SK-N-SH (cell line): ENCODE measurements around the gene MUSK. TPM values are rescaled to one million over a fixed set of nuclear protein-coding genes. Genes with fewer than 3 reads are reported as not detected.

ENCODE experiments used
- CTCF ChIA-PET: fragments of 300-600, 350-600 bp; formaldehyde crosslinking; extraction: SDS; loops from one replicate; lab custom pipeline; 2021; lab: Yijun Ruan, JAX
- POLR2A ChIA-PET: fragments of 350-600 bp; sonication (Branson Sonifier 250); formaldehyde crosslinking; extraction: SDS; loops from one replicate; lab custom pipeline; 2020; ENCODE audit warnings: antibody characterized with exemption, inconsistent platforms; lab: Yijun Ruan, JAX
- DNase-seq: peaks from one replicate; pipeline ENCODE4 v3.0.0; 2012
- H2AFZ ChIP-seq: fragments of 200-600 bp; sonication (generic); 2 replicates; pipeline ENCODE4 v1.8.1; 2016; ENCODE audit warnings: antibody characterized with exemption, mild to moderate bottlenecking, low read depth
- H3F3A ChIP-seq: fragments of 200-600 bp; sonication (generic); replicated peaks from 2 replicates; pipeline ENCODE3; 2016; ENCODE audit warnings: antibody characterized with exemption, mild to moderate bottlenecking; ENCODE audit not compliant: insufficient read depth
- H3K27ac ChIP-seq, 2 experiments: fragments of 200-500 bp in 1 of 2; fragments of 200-600 bp in 1 of 2; sonication (Bioruptor generic) in 1 of 2; sonication (generic), shearing (Covaris generic) in 1 of 2; 2 replicates each; pipeline versions ENCODE4 v1.5.1 to v1.6.1; 2014 to 2016; ENCODE audit warnings: low read depth in 2 of 2, inconsistent platforms in 1 of 2, low read length in 1 of 2, mild to moderate bottlenecking in 1 of 2, mixed read lengths in 1 of 2
- H3K27me3 ChIP-seq: fragments of 200-600 bp; sonication (generic), shearing (Covaris generic); 2 replicates; pipeline ENCODE4 v1.6.1; 2016; ENCODE audit warnings: mixed run types; ENCODE audit not compliant: insufficient read depth
- H3K36me3 ChIP-seq, 2 experiments: fragments of 200-500 bp in 1 of 2; fragments of 200-600 bp in 1 of 2; sonication (Bioruptor generic) in 1 of 2; sonication (generic) in 1 of 2; replicated peaks in 1 of 2; 2 replicates each; pipeline versions ENCODE3 to v1.5.1; 2014 to 2016; ENCODE audit warnings: low read length in 1 of 2, mild to moderate bottlenecking in 1 of 2; ENCODE audit not compliant: insufficient read depth in 2 of 2, control insufficient read depth in 1 of 2
- H3K4me1 ChIP-seq, 2 experiments: fragments of 200-500 bp in 1 of 2; fragments of 200-600 bp in 1 of 2; sonication (Bioruptor generic) in 1 of 2; sonication (generic), shearing (Covaris generic) in 1 of 2; 2 replicates each; pipeline versions ENCODE4 v1.5.1 to v1.6.1; 2014 to 2016; ENCODE audit warnings: low read depth in 1 of 2, low read length in 1 of 2, mixed run types in 1 of 2; ENCODE audit not compliant: insufficient read depth in 2 of 2, control insufficient read depth in 1 of 2
- H3K4me2 ChIP-seq: fragments of 200-600 bp; sonication (generic), shearing (Covaris generic); 2 replicates; pipeline ENCODE4 v1.6.1; 2017; ENCODE audit warnings: mixed run types
- H3K4me3 ChIP-seq, 2 experiments: fragments of 200-500 bp in 1 of 2; fragments of 200-600 bp in 1 of 2; sonication (Bioruptor generic) in 1 of 2; sonication (generic), shearing (Covaris generic) in 1 of 2; 2 replicates each; pipeline versions ENCODE4 v1.5.1 to v1.8.1; 2014 to 2016; ENCODE audit warnings: low read depth in 2 of 2, inconsistent platforms in 1 of 2, low read length in 1 of 2, mild to moderate bottlenecking in 1 of 2, mixed read lengths in 1 of 2, moderate library complexity in 1 of 2
- H3K79me2 ChIP-seq: fragments of 200-600 bp; sonication (generic); 2 replicates; pipeline ENCODE4 v1.8.1; 2017; ENCODE audit warnings: mild to moderate bottlenecking; ENCODE audit not compliant: insufficient read depth
- H3K9ac ChIP-seq: fragments of 200-600 bp; sonication (generic); 2 replicates; pipeline ENCODE4 v1.6.1; 2017; ENCODE audit warnings: mixed run types
- H3K9me2 ChIP-seq: fragments of 200-600 bp; sonication (generic); 2 replicates; pipeline ENCODE4 v1.6.1; 2017; ENCODE audit warnings: mixed run types
- H3K9me3 ChIP-seq: fragments of 200-600 bp; sonication (generic); 2 replicates; pipeline ENCODE4 v1.6.1; 2017; ENCODE audit warnings: mixed run types, mild to moderate bottlenecking, moderate library complexity
- H4K20me1 ChIP-seq: fragments of 200-600 bp; sonication (generic); 2 replicates; pipeline ENCODE4 v1.6.1; 2017; ENCODE audit warnings: mild to moderate bottlenecking, mixed run types; ENCODE audit not compliant: insufficient read depth
- CHD2 ChIP-seq: fragments of 150-350 bp; IDR thresholded peaks from 2 replicates; pipeline ENCODE4 v1.6.1; 2018; ENCODE audit warnings: low read length; ENCODE audit not compliant: partially characterized antibody
- CTCF ChIP-seq: fragments of 200-600 bp; sonication (generic); IDR thresholded peaks from 2 replicates; pipeline ENCODE4 v1.6.1; 2017; ENCODE audit warnings: antibody characterized with exemption, mild to moderate bottlenecking, moderate library complexity
- ELF1 ChIP-seq: IDR thresholded peaks from 2 replicates; pipeline ENCODE4 v1.4.0; 2012
- EP300 ChIP-seq, 2 experiments: IDR thresholded peaks; 2 replicates each; pipeline versions ENCODE4 v1.4.0 to v1.6.1; 2012; ENCODE audit warnings: borderline replicate concordance in 1 of 2, low read depth in 1 of 2, low read length in 1 of 2
- FOXJ3 ChIP-seq: sonication (generic); formaldehyde crosslinking; IDR thresholded peaks from 2 replicates; pipeline ENCODE4 v1.5.1; 2020; ENCODE audit warnings: mild to moderate bottlenecking, missing genetic modification reagents
- FOXM1 ChIP-seq: IDR thresholded peaks from 2 replicates; pipeline ENCODE4 v1.4.0; 2012; ENCODE audit warnings: low read depth, mild to moderate bottlenecking
- GATA2 ChIP-seq: sonication (generic); formaldehyde crosslinking; IDR thresholded peaks from 2 replicates; pipeline ENCODE4 v1.5.0; 2020; ENCODE audit warnings: mild to moderate bottlenecking, missing genetic modification reagents
- JUND ChIP-seq: IDR thresholded peaks from 2 replicates; pipeline ENCODE4 v1.4.0; 2012
- MXI1 ChIP-seq: IDR thresholded peaks from 2 replicates; pipeline ENCODE4 v1.6.1; 2012; ENCODE audit warnings: mild to moderate bottlenecking, low read depth, low read length, improper control_type of control experiment
- NRF1 ChIP-seq: IDR thresholded peaks from 2 replicates; pipeline ENCODE4 v1.6.1; 2012; ENCODE audit warnings: low read depth, mild to moderate bottlenecking, low read length
- PBX3 ChIP-seq: IDR thresholded peaks from 2 replicates; pipeline ENCODE4; 2012
- RAD21 ChIP-seq: IDR thresholded peaks from 2 replicates; pipeline ENCODE4 v1.6.1; 2012; ENCODE audit warnings: mild to moderate bottlenecking, low read length
- REST ChIP-seq: IDR thresholded peaks from 2 replicates; pipeline ENCODE4 v1.6.1; 2012; ENCODE audit warnings: mild to moderate bottlenecking, low read depth, low read length, moderate library complexity
- RFX5 ChIP-seq: IDR thresholded peaks from 2 replicates; pipeline ENCODE4 v1.6.1; 2012; ENCODE audit warnings: mild to moderate bottlenecking, improper control_type of control experiment, low read length
- SMC3 ChIP-seq: IDR thresholded peaks from 2 replicates; pipeline ENCODE4 v1.6.1; 2012; ENCODE audit warnings: low read depth, low read length, improper control_type of control experiment
- TCF12 ChIP-seq: IDR thresholded peaks from 2 replicates; pipeline ENCODE4 v1.4.0; 2012
- WGBS: methylation state at CpG from one replicate; pipeline ENCODE4 v1.1.6; 2017; ENCODE audit warnings: low lambda C conversion rate; 5-methylcytosine and 5-hydroxymethylcytosine counted together
- polyA plus RNA-seq, 3 experiments: library from polyadenylated mRNA; depleted of rRNA; stranded (reverse); fragments of >200 nt; gene quantifications; 2 replicates each; pipeline ENCODE4 v1.2.3, GENCODE V29; 2012

The MUSK gene
- polyA plus RNA-seq, 1 of the 3 experiments (the other 2 are of a cell fraction), result not detected

DNA sequence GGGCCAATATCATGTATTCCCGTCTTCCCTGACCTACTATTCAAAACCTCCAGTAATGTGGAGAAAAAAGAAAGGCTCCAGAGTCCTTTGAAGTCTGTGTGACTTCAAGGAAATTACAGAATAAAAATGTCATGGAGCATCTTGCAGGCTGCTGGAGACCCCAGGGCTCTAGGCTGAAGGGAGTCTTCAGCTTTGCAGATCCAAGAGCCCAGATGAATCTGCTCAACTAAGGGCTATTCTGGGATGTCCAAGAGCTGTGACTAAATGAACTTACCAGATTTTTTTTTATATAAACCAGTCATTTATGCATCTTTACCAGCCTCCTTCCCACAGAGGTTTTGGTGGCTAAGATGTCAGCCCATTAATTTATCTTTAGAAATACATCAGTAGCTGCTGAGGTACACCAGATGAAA is 167.3 kb downstream of the MUSK start:
- Histone ChIP-seq H2AFZ (peak overlapping the region; percentile 63; the same call in 1 of the 2 replicates), H3K9me3 (no peaks in the 10 kb centered on the region), H3K27me3 (no peaks in the 10 kb centered on the region), H3K79me2 (no peaks in the 10 kb centered on the region), H3K36me3 (no peaks in the 10 kb centered on the region), H3F3A (peaks cover 5% of the 10 kb centered on the region), H3K9me2 (no peaks in the 10 kb centered on the region), H3K4me3 (no peak overlapping the region), H4K20me1 (no peaks in the 10 kb centered on the region), H3K27ac (peak overlapping the region; percentile 53 to 67; a peak in 3 of 4 replicates), H3K4me2 (0 out of 2 replicates have a peak overlapping the region, but pooled peaks have one; percentile 25), H3K4me1 (peaks cover 0 to 16% of the 10 kb centered on the region in 2 experiments; a peak in 2 of 4 replicates), H3K9ac (no peak overlapping the region)
- 75% methylated on average over 1 of the region's 1 CpG for WGBS
- ChIA-PET POLR2A (no interaction called here), CTCF (interaction anchor here (0.7 to 0.9 kb wide), 2 partner anchors 22 to 233 kb away, joined by 3 read pairs; no protein-coding TSS in a partner anchor)
- no peak for DNase-seq
- TF ChIP-seq GATA2 (CRISPR knock-in tag), result no peak
- 0 out of 4 replicates have a peak, but pooled peaks of 1 of the 2 experiments have one; percentile 14 for TF ChIP-seq EP300 (IDR thresholded peaks at IDR 0.05; ENCODE audit: borderline replicate concordance in 1 of 2, low read depth in 1 of 2, low read length in 1 of 2)
- no peak for TF ChIP-seq REST
- peak; percentile 20; the same call in 1 of the 2 replicates for TF ChIP-seq TCF12
- 0 out of 2 replicates have a peak, but pooled peaks have one; percentile 15 for TF ChIP-seq PBX3

GRCh38 chr9:110837401-110838005 is 168.9 kb downstream of the MUSK start:
- peaks cover 0 to 16% of the 10 kb centered on the region in 2 experiments; a peak in 2 of 4 replicates for H3K4me1 ChIP-seq
- CTCF ChIA-PET, result interaction anchor here (1.0 kb wide), 1 partner anchor 214 kb away, joined by 4 read pairs; no protein-coding TSS in a partner anchor
- H3F3A ChIP-seq, result peaks cover 5% of the 10 kb centered on the region
- no peak for TF ChIP-seq EP300 (IDR thresholded peaks at IDR 0.05; ENCODE audit: borderline replicate concordance in 1 of 2, low read depth in 1 of 2, low read length in 1 of 2)
- TF ChIP-seq RAD21, result no peak
- no peak for TF ChIP-seq FOXJ3 (CRISPR knock-in tag)
- no peak for TF ChIP-seq MXI1
- TF ChIP-seq SMC3, result no peak
- no peak for TF ChIP-seq CTCF
- TF ChIP-seq RFX5, result no peak
- no peak for TF ChIP-seq CHD2
- TF ChIP-seq FOXM1, result no peak
- TF ChIP-seq JUND, result no peak
- TF ChIP-seq TCF12, result no peak
- TF ChIP-seq ELF1, result no peak
- TF ChIP-seq PBX3, result no peak
- TF ChIP-seq NRF1, result no peak
- TF ChIP-seq, all 33 proteins: peak for 0
- WGBS, result 92% methylated on average over 2 of the region's 2 CpGs
- H3K9me3 ChIP-seq, result no peaks in the 10 kb centered on the region
- no peak overlapping the region for H3K27ac ChIP-seq
- H3K79me2 ChIP-seq, result no peaks in the 10 kb centered on the region
- H3K9me2 ChIP-seq, result no peaks in the 10 kb centered on the region
- no peak overlapping the region for H3K9ac ChIP-seq
- POLR2A ChIA-PET, result no interaction called here
- no peak for DNase-seq
- no peaks in the 10 kb centered on the region for H3K27me3 ChIP-seq
- H2AFZ ChIP-seq, result no peak overlapping the region
- no peaks in the 10 kb centered on the region for H4K20me1 ChIP-seq
- H3K4me3 ChIP-seq, result no peak overlapping the region
- H3K36me3 ChIP-seq, result no peaks in the 10 kb centered on the region
- H3K4me2 ChIP-seq, result no peak overlapping the region
